Neural crest cell (in vitro differentiated cells): ENCODE data around the gene IMPDH1. TPM values are rescaled to one million over a fixed set of nuclear protein-coding genes. Genes with fewer than 3 reads are reported as not detected.

Experiments
- DNase-seq: peaks from one replicate; pipeline ENCODE4 v3.0.0; 2021; ENCODE audit warnings: low read depth, mixed read lengths, low spot score
- H3K27ac Mint-ChIP-seq: one replicate; pipeline ENCODE4 v1.8.0; 2021; ENCODE audit warnings: mild to moderate bottlenecking, mixed read lengths; ENCODE audit not compliant: unreplicated experiment
- H3K27me3 Mint-ChIP-seq: 2 replicates; pipeline ENCODE4 v1.8.0; 2021; ENCODE audit warnings: low read depth, mild to moderate bottlenecking, mixed read lengths
- H3K36me3 Mint-ChIP-seq: 2 replicates; pipeline ENCODE4 v1.8.0; 2021; ENCODE audit warnings: low read depth, mild to moderate bottlenecking, mixed read lengths
- H3K4me1 Mint-ChIP-seq: 2 replicates; pipeline ENCODE4 v1.8.0; 2021; ENCODE audit warnings: mixed read lengths
- H3K4me3 Mint-ChIP-seq: one replicate; pipeline ENCODE4 v1.8.0; 2021; ENCODE audit warnings: mild to moderate bottlenecking, mixed read lengths
- H3K9me3 Mint-ChIP-seq: 2 replicates; pipeline ENCODE4 v1.8.0; 2021; ENCODE audit warnings: mixed read lengths
- CTCF ChIP-seq: fragments of 200-600 bp; sonication (generic); conservative IDR thresholded peaks from 2 replicates; pipeline ENCODE4 v1.5.0; 2021; ENCODE audit warnings: antibody characterized with exemption, mild to moderate bottlenecking
- total RNA-seq: library from RNA; stranded (reverse); gene quantifications from 2 replicates; pipeline ENCODE4 v1.2.1, GENCODE V29; 2021

The IMPDH1 gene
- total RNA-seq, 1 donor from 2014 or later, result 56.7 TPM

GRCh38 chr7:128357217-128357613, 52.6 kb downstream of the IMPDH1 start:
- peaks cover 42% of the 10 kb centered on the region for H3K4me1 Mint-ChIP-seq
- H3K27ac Mint-ChIP-seq, result peak overlapping the region; percentile 27
- H3K27me3 Mint-ChIP-seq, result peaks cover 52% of the 10 kb centered on the region
- TF ChIP-seq CTCF, result no peak
- no peak for DNase-seq
- no peaks in the 10 kb centered on the region for H3K9me3 Mint-ChIP-seq
- H3K36me3 Mint-ChIP-seq, result no peaks in the 10 kb centered on the region
- H3K4me3 Mint-ChIP-seq, result peak overlapping the region; percentile 43

- no peak for DNase-seq
- Mint-ChIP-seq H3K4me1 (peaks cover 37% of the 10 kb centered on the region), H3K27me3 (peaks cover 47% of the 10 kb centered on the region), H3K9me3 (no peaks in the 10 kb centered on the region), H3K4me3 (peak overlapping the region; percentile 43), H3K27ac (no peak overlapping the region), H3K36me3 (no peaks in the 10 kb centered on the region)
- no peak for TF ChIP-seq CTCF
Observed at GRCh38 chr7:128356546-128357216, 53.1 kb downstream of the IMPDH1 start.

GRCh38 chr7:128353610-128354009, 56.2 kb downstream of the IMPDH1 start:
- TF ChIP-seq CTCF, result no peak
- peaks cover 28% of the 10 kb centered on the region for H3K4me1 Mint-ChIP-seq
- no peak for DNase-seq
- peaks cover 33% of the 10 kb centered on the region for H3K27me3 Mint-ChIP-seq
- H3K36me3 Mint-ChIP-seq, result no peaks in the 10 kb centered on the region
- no peak overlapping the region for H3K4me3 Mint-ChIP-seq
- no peak overlapping the region for H3K27ac Mint-ChIP-seq
- no peaks in the 10 kb centered on the region for H3K9me3 Mint-ChIP-seq

GRCh38 chr7:128353189-128353588, 56.6 kb downstream of the IMPDH1 start:
- H3K36me3 Mint-ChIP-seq, result no peaks in the 10 kb centered on the region
- peak overlapping the region; percentile 27 for H3K27ac Mint-ChIP-seq
- H3K4me3 Mint-ChIP-seq, result no peak overlapping the region
- no peak for DNase-seq
- no peak for TF ChIP-seq CTCF
- H3K27me3 Mint-ChIP-seq, result peaks cover 32% of the 10 kb centered on the region
- H3K9me3 Mint-ChIP-seq, result no peaks in the 10 kb centered on the region
- peaks cover 24% of the 10 kb centered on the region for H3K4me1 Mint-ChIP-seq

GRCh38 chr7:128352636-128353035, 57.1 kb downstream of the IMPDH1 start:
- peaks cover 32% of the 10 kb centered on the region for H3K27me3 Mint-ChIP-seq

More at GRCh38 chr7:128352636-128353035, 57.1 kb downstream of the IMPDH1 start:
- Mint-ChIP-seq H3K4me3 (no peak overlapping the region), H3K36me3 (no peaks in the 10 kb centered on the region), H3K4me1 (peaks cover 22% of the 10 kb centered on the region), H3K27ac (peak overlapping the region; percentile 20), H3K9me3 (no peaks in the 10 kb centered on the region)
- TF ChIP-seq CTCF, result no peak
- no peak for DNase-seq
